Testis (tissue), 2 donors: ENCODE data around the gene GRM4.

ENCODE experiments used
- CTCF ChIP-seq, 3 experiments: fragments of 450-650 bp in 2 of 3; fragments of 200-600 bp in 1 of 3; sonication (generic) in 1 of 3; IDR thresholded peaks; one replicate each; pipeline ENCODE4 v1.5.1; 2016 to 2019; ENCODE audit warnings: antibody characterized with exemption in 3 of 3, mild to moderate bottlenecking in 2 of 3, moderate library complexity in 1 of 3
- POLR2A ChIP-seq: fragments of 450-650 bp; IDR thresholded peaks from one replicate; pipeline ENCODE4 v1.6.1; 2017; ENCODE audit warnings: antibody characterized with exemption, mild to moderate bottlenecking, moderate library complexity

- TF ChIP-seq CTCF (IDR thresholded peaks at IDR 0.05) (no peak), POLR2A (no peak)
Observed at GRCh38 chr6:33991610-33992009, 154.3 kb downstream of the GRM4 start.
